HL-60 (cell line): ENCODE data around the gene FAM110A.

Experiments used
- DNase-seq, 2 experiments: peaks; one replicate each; pipeline ENCODE4 v3.0.0-alpha.2; 2010 to 2020; ENCODE audit warnings: low read depth in 1 of 2, low spot score in 1 of 2
- H3K27ac ChIP-seq: fragments of 250-450 bp; sonication (Bioruptor Pico); replicated peaks from 2 replicates; pipeline ENCODE4 v1.5.1; 2020; ENCODE audit warnings: mild to moderate bottlenecking, moderate library complexity
- H3K27me3 ChIP-seq: fragments of 250-450 bp; sonication (Bioruptor Pico); 2 replicates; pipeline ENCODE4 v1.5.1; 2021; ENCODE audit warnings: mild to moderate bottlenecking, moderate library complexity; ENCODE audit not compliant: insufficient read depth, poor library complexity, severe bottlenecking
- H3K4me3 ChIP-seq: replicated peaks from 2 replicates; pipeline ENCODE4 v1.5.1; 2011; ENCODE audit warnings: mild to moderate bottlenecking, control low read depth, low read length; ENCODE audit not compliant: insufficient read depth
- GABPA ChIP-seq: IDR thresholded peaks from 2 replicates; pipeline ENCODE4 v1.6.1; 2012; ENCODE audit warnings: low read depth
- POLR2AphosphoS5 ChIP-seq: IDR thresholded peaks from 2 replicates; pipeline ENCODE4 v1.6.1; 2012; ENCODE audit warnings: low read depth
- REST ChIP-seq: IDR thresholded peaks from 2 replicates; pipeline ENCODE4 v1.6.1; 2012; ENCODE audit warnings: low read depth; ENCODE audit not compliant: insufficient replicate concordance
- SPI1 ChIP-seq: IDR thresholded peaks from 2 replicates; pipeline ENCODE4 v1.6.1; 2012; ENCODE audit warnings: low read depth, mild to moderate bottlenecking, borderline replicate concordance
- TF ChIP-seq, protein P1 (sequence below): IDR thresholded peaks from one replicate; pipeline ENCODE4 v1.5.1; 2011; ENCODE audit warnings: low read length, control low read depth, inconsistent platforms; ENCODE audit not compliant: insufficient read depth

FAM110A gene

GRCh38 chr20:822651-823573 is 10.6 kb upstream of the FAM110A start:
- DNase-seq: no peak
- no peak overlapping the region for H3K27ac ChIP-seq
- H3K4me3 ChIP-seq: no peak overlapping the region
- no peaks in the 10 kb centered on the region for H3K27me3 ChIP-seq
- TF ChIP-seq SPI1 (no peak), GABPA (no peak), REST (no peak), POLR2AphosphoS5 (no peak)
- TF ChIP-seq, protein P1, sequence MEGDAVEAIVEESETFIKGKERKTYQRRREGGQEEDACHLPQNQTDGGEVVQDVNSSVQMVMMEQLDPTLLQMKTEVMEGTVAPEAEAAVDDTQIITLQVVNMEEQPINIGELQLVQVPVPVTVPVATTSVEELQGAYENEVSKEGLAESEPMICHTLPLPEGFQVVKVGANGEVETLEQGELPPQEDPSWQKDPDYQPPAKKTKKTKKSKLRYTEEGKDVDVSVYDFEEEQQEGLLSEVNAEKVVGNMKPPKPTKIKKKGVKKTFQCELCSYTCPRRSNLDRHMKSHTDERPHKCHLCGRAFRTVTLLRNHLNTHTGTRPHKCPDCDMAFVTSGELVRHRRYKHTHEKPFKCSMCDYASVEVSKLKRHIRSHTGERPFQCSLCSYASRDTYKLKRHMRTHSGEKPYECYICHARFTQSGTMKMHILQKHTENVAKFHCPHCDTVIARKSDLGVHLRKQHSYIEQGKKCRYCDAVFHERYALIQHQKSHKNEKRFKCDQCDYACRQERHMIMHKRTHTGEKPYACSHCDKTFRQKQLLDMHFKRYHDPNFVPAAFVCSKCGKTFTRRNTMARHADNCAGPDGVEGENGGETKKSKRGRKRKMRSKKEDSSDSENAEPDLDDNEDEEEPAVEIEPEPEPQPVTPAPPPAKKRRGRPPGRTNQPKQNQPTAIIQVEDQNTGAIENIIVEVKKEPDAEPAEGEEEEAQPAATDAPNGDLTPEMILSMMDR: no peak

GRCh38 chr20:823574-823902 is 10.0 kb upstream of the FAM110A start:
- H3K27ac ChIP-seq: no peak overlapping the region
- TF ChIP-seq POLR2AphosphoS5 (no peak), GABPA (no peak), SPI1 (no peak), REST (no peak)
- TF ChIP-seq, protein P1: no peak
- H3K27me3 ChIP-seq: no peaks in the 10 kb centered on the region
- no peak for DNase-seq
- no peak overlapping the region for H3K4me3 ChIP-seq

GRCh38 chr20:824490-824889 is 9.0 kb upstream of the FAM110A start:
- no peak for TF ChIP-seq REST
- no peak for TF ChIP-seq SPI1
- no peak for TF ChIP-seq GABPA
- TF ChIP-seq, protein P1: no peak
- no peak for TF ChIP-seq POLR2AphosphoS5
- DNase-seq: no peak
- Histone ChIP-seq H3K4me3 (no peak overlapping the region), H3K27ac (no peak overlapping the region), H3K27me3 (no peaks in the 10 kb centered on the region)
